ENCODE measurements around the gene TSSK2.

TSSK2 gene

DNA sequence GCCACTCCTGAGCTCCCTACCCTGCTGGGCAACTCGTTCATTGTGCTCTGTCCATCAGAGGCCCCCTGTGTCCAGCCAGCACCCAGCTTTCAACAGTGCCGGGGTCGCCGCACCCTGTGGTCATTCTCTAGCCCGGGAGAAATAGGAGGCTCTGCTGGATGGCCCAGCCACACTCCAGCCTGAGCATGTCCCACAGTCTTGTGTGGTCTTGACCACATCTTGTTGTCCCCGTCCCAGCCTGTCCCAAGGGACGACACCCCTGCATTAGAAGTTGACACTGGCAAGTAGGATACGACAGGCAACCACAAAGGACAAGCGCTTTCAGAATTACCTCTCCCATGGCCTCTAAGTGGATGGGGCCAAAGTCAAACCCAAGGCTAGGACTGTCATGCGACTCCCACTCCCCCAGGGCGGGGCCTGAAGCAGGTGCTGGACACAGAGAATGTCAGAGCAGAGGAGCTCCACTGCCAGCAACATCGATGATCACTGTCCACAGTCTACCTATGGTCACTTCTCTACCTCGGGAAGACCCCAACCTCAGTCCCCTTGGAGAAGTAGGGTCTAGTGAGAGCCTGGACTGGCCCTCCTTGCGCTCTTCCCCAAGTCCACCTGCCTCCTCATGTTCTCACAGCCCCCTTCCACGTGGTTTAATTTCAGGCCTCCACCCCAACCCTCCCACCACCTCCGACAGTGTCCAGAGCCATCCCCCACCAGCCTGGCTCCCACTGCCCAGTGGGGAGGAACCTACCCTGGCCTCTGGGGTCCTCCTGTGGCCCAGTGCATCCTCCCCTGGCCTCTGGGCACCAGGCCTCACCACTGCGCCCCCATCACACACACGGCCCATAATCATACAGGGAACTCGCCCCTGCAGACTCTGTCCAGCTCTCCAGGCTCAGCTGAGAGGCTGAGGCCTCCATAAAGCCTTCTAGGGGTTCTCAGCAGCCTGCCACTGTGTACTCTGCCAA is 4.5 kb upstream of the TSSK2 start:
- ChIA-PET POLR2A (interaction anchor here (0.9 to 1.1 kb wide), 2 partner anchors 17 to 18 kb away, joined by 3 to 5 read pairs; partner anchors contain the start of gene ESS2), CTCF (interaction anchor here (0.8 kb wide), 1 partner anchor 18 kb away, joined by 3 read pairs; the partner anchor contains the start of gene ESS2)
- DNase-seq (ENCODE audit: extremely low spot score) = no peak
- TF ChIP-seq, protein P1, sequence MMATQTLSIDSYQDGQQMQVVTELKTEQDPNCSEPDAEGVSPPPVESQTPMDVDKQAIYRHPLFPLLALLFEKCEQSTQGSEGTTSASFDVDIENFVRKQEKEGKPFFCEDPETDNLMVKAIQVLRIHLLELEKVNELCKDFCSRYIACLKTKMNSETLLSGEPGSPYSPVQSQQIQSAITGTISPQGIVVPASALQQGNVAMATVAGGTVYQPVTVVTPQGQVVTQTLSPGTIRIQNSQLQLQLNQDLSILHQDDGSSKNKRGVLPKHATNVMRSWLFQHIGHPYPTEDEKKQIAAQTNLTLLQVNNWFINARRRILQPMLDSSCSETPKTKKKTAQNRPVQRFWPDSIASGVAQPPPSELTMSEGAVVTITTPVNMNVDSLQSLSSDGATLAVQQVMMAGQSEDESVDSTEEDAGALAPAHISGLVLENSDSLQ (IDR thresholded peaks at IDR 0.05) = no peak
- TF ChIP-seq ARNT (IDR thresholded peaks at IDR 0.05) (no peak), BHLHE40 (IDR thresholded peaks at IDR 0.05; ENCODE audit: borderline replicate concordance) (no peak), ELF4 (IDR thresholded peaks at IDR 0.05) (no peak), SUZ12 (IDR thresholded peaks at IDR 0.05) (no peak), SP1 (IDR thresholded peaks at IDR 0.05) (no peak), ZNF384 (IDR thresholded peaks at IDR 0.05) (no peak), FOXA1 (IDR thresholded peaks at IDR 0.05) (no peak), LEF1 (IDR thresholded peaks at IDR 0.05; ENCODE audit: borderline replicate concordance) (no peak), TARDBP (IDR thresholded peaks at IDR 0.05) (no peak), HDGF (IDR thresholded peaks at IDR 0.05; ENCODE audit: borderline replicate concordance) (no peak), CTBP1 (IDR thresholded peaks at IDR 0.05; ENCODE audit: borderline replicate concordance) (no peak)

DNA sequence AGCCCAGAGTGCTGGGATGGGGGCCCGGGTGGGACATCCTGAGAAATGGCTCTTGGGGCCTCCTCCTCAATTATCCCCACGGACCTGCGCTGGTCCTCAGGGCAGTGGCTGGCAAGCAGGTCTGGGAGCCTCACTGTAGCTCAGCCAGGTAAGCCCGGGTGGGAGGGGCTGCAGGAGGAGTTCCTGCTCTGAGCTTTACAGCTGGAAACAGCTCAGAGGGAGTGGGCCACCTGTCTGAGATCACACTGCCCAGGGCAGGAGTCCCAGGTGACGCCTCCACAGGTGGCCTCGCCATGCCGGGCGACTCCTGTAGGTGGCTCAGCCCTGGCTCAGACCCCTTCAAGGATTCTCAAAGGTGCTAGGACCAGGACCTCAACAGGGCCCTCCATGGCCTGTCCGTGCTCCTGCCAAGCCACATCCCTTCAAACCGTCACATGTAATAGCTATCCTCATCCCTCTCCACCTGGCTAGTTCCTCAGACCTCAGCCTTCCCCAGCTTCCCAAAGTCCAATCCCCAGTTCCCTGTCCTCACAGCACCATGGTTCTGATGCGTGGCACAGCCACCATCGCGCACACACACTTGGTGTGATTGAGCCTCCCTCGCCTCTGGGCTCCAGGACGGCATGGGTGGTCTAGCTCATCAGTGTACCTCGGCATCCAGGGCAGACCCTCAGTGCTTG is 3.6 kb upstream of the TSSK2 start:
- POLR2A ChIA-PET = interaction anchor here (1.1 kb wide), 1 partner anchor 17 kb away, joined by 5 read pairs; the partner anchor contains the start of gene ESS2
- CTCF ChIA-PET = no interaction called here
- TF ChIP-seq TARDBP (IDR thresholded peaks at IDR 0.05) (no peak), FOXK2 (IDR thresholded peaks at IDR 0.05) (no peak), ZNF384 (IDR thresholded peaks at IDR 0.05) (no peak), ARNT (IDR thresholded peaks at IDR 0.05) (no peak), SUZ12 (IDR thresholded peaks at IDR 0.05) (no peak), BHLHE40 (IDR thresholded peaks at IDR 0.05; ENCODE audit: borderline replicate concordance) (no peak), L3MBTL2 (conservative IDR thresholded peaks at IDR 0.05) (no peak), LEF1 (IDR thresholded peaks at IDR 0.05; ENCODE audit: borderline replicate concordance) (no peak), HDGF (IDR thresholded peaks at IDR 0.05; ENCODE audit: borderline replicate concordance) (no peak), SP1 (IDR thresholded peaks at IDR 0.05) (no peak)
- no peak for DNase-seq (ENCODE audit: extremely low spot score)

DNA sequence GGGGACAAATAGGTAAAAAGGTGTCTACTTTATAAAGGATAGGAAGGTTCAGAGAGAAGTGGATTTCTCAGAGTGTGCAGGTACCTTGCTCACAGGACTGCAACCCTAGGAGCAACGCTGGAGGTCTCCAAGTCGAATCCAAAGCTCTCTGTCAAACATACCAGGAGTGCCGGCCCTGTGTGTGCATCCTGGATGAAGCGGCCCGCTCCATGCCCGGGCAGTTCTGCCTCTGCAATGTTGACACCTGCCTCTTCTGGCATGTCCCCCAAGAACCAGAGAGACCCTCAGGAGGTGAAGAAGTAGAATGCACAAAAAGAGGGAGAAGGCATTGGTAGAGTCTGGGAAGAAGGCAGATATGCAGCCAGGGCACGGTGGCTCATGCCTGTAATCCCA is 3.1 kb upstream of the TSSK2 start:
- no peak for DNase-seq (ENCODE audit: extremely low spot score)
- ChIA-PET CTCF (no interaction called here), POLR2A (no interaction called here)
- TF ChIP-seq L3MBTL2 (conservative IDR thresholded peaks at IDR 0.05) = no peak
- no peak for TF ChIP-seq HDGF (IDR thresholded peaks at IDR 0.05; ENCODE audit: borderline replicate concordance)
- no peak for TF ChIP-seq FOXA1 (IDR thresholded peaks at IDR 0.05)
- no peak for TF ChIP-seq BHLHE40 (IDR thresholded peaks at IDR 0.05; ENCODE audit: borderline replicate concordance)
- TF ChIP-seq NFRKB (IDR thresholded peaks at IDR 0.05) = no peak
- TF ChIP-seq FOXK2 (IDR thresholded peaks at IDR 0.05) = no peak
- no peak for TF ChIP-seq SUZ12 (IDR thresholded peaks at IDR 0.05)
- no peak for TF ChIP-seq CTBP1 (IDR thresholded peaks at IDR 0.05; ENCODE audit: borderline replicate concordance)
- TF ChIP-seq SP1 (IDR thresholded peaks at IDR 0.05) = no peak
- TF ChIP-seq LEF1 (IDR thresholded peaks at IDR 0.05; ENCODE audit: borderline replicate concordance) = no peak
- TF ChIP-seq ELF4 (IDR thresholded peaks at IDR 0.05) = no peak
- TF ChIP-seq, protein P1 (IDR thresholded peaks at IDR 0.05) = no peak
- TF ChIP-seq ZNF384 (IDR thresholded peaks at IDR 0.05) = no peak
- TF ChIP-seq TARDBP (IDR thresholded peaks at IDR 0.05) = no peak
- TF ChIP-seq FOXM1 (IDR thresholded peaks at IDR 0.05; ENCODE audit: borderline replicate concordance) = no peak
- no peak for TF ChIP-seq ARNT (IDR thresholded peaks at IDR 0.05)

DNA sequence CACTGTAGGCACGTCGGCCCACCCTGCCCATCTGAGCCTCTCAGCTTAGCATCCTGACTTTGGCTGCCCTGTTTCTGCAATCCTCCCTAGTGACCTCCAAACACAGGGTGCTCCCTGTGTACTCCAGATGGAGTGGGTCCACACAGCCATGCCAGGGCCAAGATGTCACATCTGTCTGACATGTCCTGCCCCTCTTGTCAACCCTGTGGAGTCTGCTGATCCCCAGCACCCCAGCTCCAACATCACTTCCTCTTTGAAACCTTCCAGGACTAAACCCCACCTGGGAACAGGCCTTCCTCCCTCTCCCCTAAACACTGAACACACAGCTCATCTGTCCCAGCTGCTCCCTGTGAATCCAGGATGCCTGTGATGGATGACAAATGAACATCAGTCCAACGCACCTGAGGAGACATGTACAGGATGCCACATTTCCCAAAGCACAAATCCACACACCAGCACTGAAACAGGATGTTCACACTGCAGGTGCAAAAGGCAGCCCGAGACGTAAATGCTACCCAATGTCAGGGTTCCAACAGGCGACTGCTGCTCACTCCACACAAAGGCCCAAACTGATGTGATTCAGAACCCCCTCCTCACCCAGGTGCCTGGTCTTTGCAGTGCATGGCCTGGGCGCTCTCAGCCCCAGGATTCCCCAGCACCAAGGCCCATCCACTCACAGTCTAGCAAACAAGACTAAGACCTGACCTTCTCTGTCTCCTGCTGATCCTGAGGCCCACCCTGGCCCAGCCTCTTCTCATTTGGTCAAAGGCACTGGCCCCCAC is 2.0 kb upstream of the TSSK2 start:
- TF ChIP-seq FOXK2 (IDR thresholded peaks at IDR 0.05) = no peak
- TF ChIP-seq LEF1 (IDR thresholded peaks at IDR 0.05; ENCODE audit: borderline replicate concordance) = no peak
- TF ChIP-seq SUZ12 (IDR thresholded peaks at IDR 0.05) = no peak
- no peak for TF ChIP-seq NFRKB (IDR thresholded peaks at IDR 0.05)
- no peak for TF ChIP-seq L3MBTL2 (conservative IDR thresholded peaks at IDR 0.05)
- no peak for TF ChIP-seq HDGF (IDR thresholded peaks at IDR 0.05; ENCODE audit: borderline replicate concordance)
- no peak for TF ChIP-seq ARNT (IDR thresholded peaks at IDR 0.05)
- no peak for TF ChIP-seq ZNF384 (IDR thresholded peaks at IDR 0.05)
- TF ChIP-seq ELF4 (IDR thresholded peaks at IDR 0.05) = no peak
- TF ChIP-seq BHLHE40 (IDR thresholded peaks at IDR 0.05; ENCODE audit: borderline replicate concordance) = no peak
- TF ChIP-seq, protein P1 (IDR thresholded peaks at IDR 0.05) = no peak
- no peak for TF ChIP-seq FOXA1 (IDR thresholded peaks at IDR 0.05)
- POLR2A ChIA-PET = interaction anchor here (0.7 to 3.0 kb wide), 2 partner anchors 11 to 15 kb away, joined by 3 to 10 read pairs; partner anchors contain the start of gene ESS2
- CTCF ChIA-PET = no interaction called here
- no peak for DNase-seq (ENCODE audit: extremely low spot score)

DNA sequence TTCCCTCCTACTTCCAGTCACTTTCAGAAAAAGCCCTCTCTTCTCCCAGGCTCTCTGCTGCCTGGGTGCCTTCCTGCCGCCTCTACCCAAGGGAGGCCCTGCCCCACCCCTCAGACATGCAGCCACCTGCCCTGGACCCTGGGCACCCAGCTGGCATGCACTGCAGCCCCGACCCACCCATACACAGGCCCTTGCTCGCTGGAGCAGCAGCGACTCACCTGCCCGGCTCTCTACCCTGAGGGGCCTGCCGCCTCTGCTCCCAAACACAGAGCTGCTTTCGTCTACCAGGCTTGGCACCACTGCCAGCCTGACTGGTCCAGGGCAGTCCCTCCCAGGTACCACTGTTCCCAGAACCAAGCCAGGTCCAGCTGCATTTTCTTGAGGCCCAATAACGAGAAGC is 1.2 kb upstream of the TSSK2 start:
- TF ChIP-seq L3MBTL2 (conservative IDR thresholded peaks at IDR 0.05) (no peak), SP1 (IDR thresholded peaks at IDR 0.05) (no peak), ARNT (IDR thresholded peaks at IDR 0.05) (no peak), FOXA1 (IDR thresholded peaks at IDR 0.05) (no peak), NFRKB (IDR thresholded peaks at IDR 0.05) (no peak), TARDBP (IDR thresholded peaks at IDR 0.05) (no peak), ELF4 (IDR thresholded peaks at IDR 0.05) (no peak), LEF1 (IDR thresholded peaks at IDR 0.05; ENCODE audit: borderline replicate concordance) (no peak), ZNF384 (IDR thresholded peaks at IDR 0.05) (no peak)
- TF ChIP-seq, protein P1 (IDR thresholded peaks at IDR 0.05) = no peak
- ChIA-PET CTCF (interaction anchor here (0.6 kb wide), 1 partner anchor 14 kb away, joined by 3 read pairs; the partner anchor contains the start of gene ESS2), POLR2A (interaction anchor here (3.0 kb wide), 1 partner anchor 15 kb away, joined by 10 read pairs; the partner anchor contains the start of gene ESS2)
- DNase-seq (ENCODE audit: extremely low spot score) = no peak

Data from HEK293T (cell line).